ENCODE measurements around the gene CTAG1A.
"Not testable (repeated sequence)": the region's sequence is repeated elsewhere in the genome, so short reads cannot be mapped to it uniquely, and the experiment has no call there.

CTAG1A gene

DNA sequence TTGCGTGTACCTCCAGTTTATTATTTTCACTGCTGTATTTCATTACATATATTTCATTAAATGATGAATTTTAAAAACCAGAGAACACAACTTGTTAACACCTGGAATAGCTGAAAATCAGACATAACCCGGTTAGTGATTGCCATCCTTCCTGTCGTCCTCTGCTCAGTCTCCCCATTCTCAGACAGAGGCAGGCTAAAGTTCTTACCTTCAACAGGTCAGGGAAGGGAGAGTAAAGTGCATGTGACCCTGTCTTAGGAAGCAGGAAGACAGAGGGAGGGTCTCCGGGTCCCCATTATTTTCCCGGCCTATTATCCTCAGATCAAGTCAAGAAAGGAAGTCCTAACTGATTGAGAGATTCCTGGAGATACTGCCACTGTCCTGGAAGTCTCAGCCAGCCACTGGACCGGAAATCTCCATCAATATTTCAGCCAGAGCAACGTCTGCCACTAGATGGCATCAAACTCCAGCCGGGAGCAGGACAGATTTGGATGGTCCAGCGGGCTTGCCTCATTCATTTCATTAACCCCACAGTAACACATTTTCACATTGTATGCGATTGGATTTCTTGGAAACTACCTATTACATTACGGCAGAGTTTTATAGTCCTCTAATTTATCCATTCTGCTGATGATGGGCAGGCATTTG lies 36.0 kb downstream of the CTAG1A start:
- not testable (repeated sequence) for DNase-seq

DNA sequence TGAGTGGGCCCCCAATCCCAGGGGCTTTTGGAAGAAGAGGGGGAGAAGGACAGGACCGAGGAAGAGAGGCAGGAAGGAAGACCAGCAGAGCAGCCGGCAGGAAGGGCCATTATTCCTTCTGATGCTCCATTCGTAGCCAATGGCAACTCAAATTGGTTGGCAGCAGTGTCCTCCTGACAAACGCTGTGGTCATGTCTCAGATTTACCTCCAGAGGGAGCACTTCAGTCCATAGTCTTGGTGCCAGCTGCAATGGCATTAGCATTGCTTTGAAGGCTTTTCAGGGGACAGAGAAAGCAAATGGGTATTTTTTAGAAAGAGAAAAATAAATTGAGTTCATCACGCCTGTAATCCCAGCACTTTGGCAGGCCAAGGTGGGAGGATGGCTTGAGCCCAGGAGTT lies 44.0 kb downstream of the CTAG1A start:
- not testable (repeated sequence) for DNase-seq

GRCh38 chrX:154630949-154631348 lies 46.0 kb downstream of the CTAG1A start:
- DNase-seq, result not testable (repeated sequence)

GRCh38 chrX:154633661-154634060 lies 48.7 kb downstream of the CTAG1A start:
- DNase-seq, result not testable (repeated sequence)

Data from NCI-H2171 treated with DMSO at 0.1 percent for 48 hours (cell line).